GM03348 (cell line): ENCODE measurements around the gene NEUROG2.
"Not testable (repeated sequence)": the region's sequence is repeated elsewhere in the genome, so short reads cannot be mapped to it uniquely, and the experiment has no call there.

Experiments
- DNase-seq: peaks from one replicate; pipeline ENCODE4 v3.0.0; 2012; ENCODE audit warnings: low spot score

NEUROG2 gene

GRCh38 chr4:112516066-112516470 is at the start of gene NEUROG2:
TSS of gene NEUROG2 (minus strand) at chr4:112516180. CDS start at chr4:112515475, 705 bp downstream.
- DNase-seq, result no peak

- DNase-seq, result no peak
Measured at GRCh38 chr4:112564706-112565270, 48.8 kb upstream of the NEUROG2 start.

GRCh38 chr4:112563431-112564200 is 47.6 kb upstream of the NEUROG2 start:
- no peak for DNase-seq

GRCh38 chr4:112562254-112562879 is 46.4 kb upstream of the NEUROG2 start:
- DNase-seq, result no peak

- no peak for DNase-seq
Measured at GRCh38 chr4:112560084-112560483, 44.1 kb upstream of the NEUROG2 start.

- no peak for DNase-seq
Measured at GRCh38 chr4:112559053-112559452, 43.1 kb upstream of the NEUROG2 start.

- DNase-seq, result no peak
Measured at GRCh38 chr4:112557676-112558411, 41.9 kb upstream of the NEUROG2 start.

GRCh38 chr4:112554271-112554670 is 38.3 kb upstream of the NEUROG2 start:
- DNase-seq, result not testable (repeated sequence)

- peak; percentile 59 for DNase-seq
Measured at GRCh38 chr4:112552668-112553067, 36.7 kb upstream of the NEUROG2 start.

GRCh38 chr4:112550728-112551127 is 34.7 kb upstream of the NEUROG2 start:
- peak; percentile 27 for DNase-seq

- DNase-seq, result no peak
Measured at GRCh38 chr4:112546476-112546875, 30.5 kb upstream of the NEUROG2 start.

- no peak for DNase-seq
Measured at GRCh38 chr4:112545346-112545745, 29.4 kb upstream of the NEUROG2 start.

- no peak for DNase-seq
Measured at GRCh38 chr4:112540695-112541094, 24.7 kb upstream of the NEUROG2 start.

GRCh38 chr4:112536123-112536522 is 20.1 kb upstream of the NEUROG2 start:
- no peak for DNase-seq

- DNase-seq, result no peak
Measured at GRCh38 chr4:112532267-112532666, 16.3 kb upstream of the NEUROG2 start.

- no peak for DNase-seq
Measured at GRCh38 chr4:112531146-112531545, 15.2 kb upstream of the NEUROG2 start.

GRCh38 chr4:112526061-112526460 is 10.1 kb upstream of the NEUROG2 start:
- DNase-seq, result no peak

- peak; percentile 74 for DNase-seq
Measured at GRCh38 chr4:112523764-112524505, 8.0 kb upstream of the NEUROG2 start.

- peak; percentile 62 for DNase-seq
Measured at GRCh38 chr4:112523008-112523721, 7.2 kb upstream of the NEUROG2 start.

- not testable (repeated sequence) for DNase-seq
Measured at GRCh38 chr4:112522431-112522830, 6.5 kb upstream of the NEUROG2 start.
